HG03196 (cell line): Measurements from ENCODE around the gene OR56B1.
A peak's percentile ranks its signal among the peaks of the same experiment; 100 is the strongest.
"Not testable (repeated sequence)": the region's sequence is repeated elsewhere in the genome, so short reads cannot be mapped to it uniquely, and the experiment has no call there.

ENCODE experiments used
- ATAC-seq: cut with Tn5 transposase; IDR thresholded peaks from one replicate; pipeline ENCODE4 v1.9.1; 2021; ENCODE audit not compliant: unreplicated experiment

OR56B1 gene, protein sequence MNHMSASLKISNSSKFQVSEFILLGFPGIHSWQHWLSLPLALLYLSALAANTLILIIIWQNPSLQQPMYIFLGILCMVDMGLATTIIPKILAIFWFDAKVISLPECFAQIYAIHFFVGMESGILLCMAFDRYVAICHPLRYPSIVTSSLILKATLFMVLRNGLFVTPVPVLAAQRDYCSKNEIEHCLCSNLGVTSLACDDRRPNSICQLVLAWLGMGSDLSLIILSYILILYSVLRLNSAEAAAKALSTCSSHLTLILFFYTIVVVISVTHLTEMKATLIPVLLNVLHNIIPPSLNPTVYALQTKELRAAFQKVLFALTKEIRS

DNA sequence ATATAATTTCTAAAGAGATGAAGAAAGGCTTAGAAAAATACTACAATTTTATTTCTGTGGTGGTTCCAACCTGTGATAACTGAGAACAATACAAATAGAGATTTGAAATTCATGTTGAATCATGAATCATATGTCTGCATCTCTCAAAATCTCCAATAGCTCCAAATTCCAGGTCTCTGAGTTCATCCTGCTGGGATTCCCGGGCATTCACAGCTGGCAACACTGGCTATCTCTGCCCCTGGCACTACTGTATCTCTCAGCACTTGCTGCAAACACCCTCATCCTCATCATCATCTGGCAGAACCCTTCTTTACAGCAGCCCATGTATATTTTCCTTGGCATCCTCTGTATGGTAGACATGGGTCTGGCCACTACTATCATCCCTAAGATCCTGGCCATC is at the start of gene OR56B1:
TSS of gene OR56B1 (plus strand) at position 53 of the 400 bp plus-strand sequence. CDS start at position 122, 69 bp downstream.
- ATAC-seq = no peak

- ATAC-seq = no peak
Measured at GRCh38 chr11:5688482-5688881, 47.8 kb upstream of the OR56B1 start.

GRCh38 chr11:5689551-5689983 is 46.7 kb upstream of the OR56B1 start, which contains the start of gene TRIM22:
Gene TRIM22 (plus strand): TSS chr11:5689790. CDS start chr11:5696233, 6,443 bp downstream.
- peak; percentile 77 for ATAC-seq

DNA sequence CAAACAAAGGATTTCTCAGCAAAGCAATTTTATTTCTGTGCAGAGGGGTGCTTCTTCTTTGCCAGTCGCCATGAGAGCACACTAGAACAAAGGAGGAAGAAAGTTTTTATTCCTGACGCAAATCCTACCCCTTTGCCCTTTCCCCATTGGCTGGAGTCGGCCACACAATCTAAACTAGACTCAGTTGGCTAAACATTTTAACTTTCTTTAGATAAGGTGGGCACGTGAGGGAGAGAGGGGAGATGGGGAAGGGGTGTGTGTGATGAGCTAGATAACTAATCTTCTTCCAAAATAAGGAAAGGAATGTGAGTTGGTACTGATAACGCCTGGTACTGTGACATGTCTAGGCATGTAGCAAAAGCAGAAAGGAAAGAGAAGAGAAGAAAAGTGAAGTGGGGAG is 46.0 kb upstream of the OR56B1 start:
- ATAC-seq = no peak

- ATAC-seq = no peak
Measured at GRCh38 chr11:5690736-5691135, 45.5 kb upstream of the OR56B1 start.

DNA sequence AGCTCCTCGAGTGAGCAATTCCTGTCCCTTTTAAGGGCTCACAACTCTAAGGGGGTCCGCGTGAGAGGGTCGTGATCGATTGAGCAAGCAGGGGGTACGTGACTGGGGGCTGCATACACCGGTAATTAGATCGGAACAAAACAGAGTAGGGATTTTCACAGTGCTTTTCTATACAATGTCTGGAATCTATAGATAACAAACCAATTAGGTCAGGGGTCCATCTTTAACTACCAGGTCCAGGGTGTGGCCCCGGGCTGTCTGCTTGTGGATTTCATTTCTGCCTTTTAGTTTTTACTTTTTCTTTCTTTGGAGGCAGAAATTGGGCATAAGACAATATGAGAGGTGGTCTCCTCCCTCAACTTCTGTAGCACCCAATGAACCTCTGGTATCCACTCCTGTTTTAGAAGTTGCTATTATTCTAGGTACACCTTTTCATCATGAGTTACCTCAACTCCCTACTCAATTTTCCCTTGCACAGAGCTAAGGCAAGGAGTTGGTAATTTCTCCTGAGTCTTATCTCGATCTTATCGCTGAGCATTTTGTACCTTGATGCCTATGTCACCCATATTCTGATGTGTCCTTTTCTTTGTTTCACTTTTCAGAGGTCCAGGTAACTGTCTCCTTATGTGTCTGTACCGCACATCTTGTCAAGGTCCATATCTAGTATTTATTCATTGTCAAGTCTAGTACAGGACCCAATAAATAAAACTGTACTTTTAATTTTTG is 44.8 kb upstream of the OR56B1 start:
- not testable (repeated sequence) for ATAC-seq

GRCh38 chr11:5691964-5692361 is 44.3 kb upstream of the OR56B1 start:
- ATAC-seq = no peak

- no peak for ATAC-seq
Measured at GRCh38 chr11:5694642-5695041, 41.6 kb upstream of the OR56B1 start.

DNA sequence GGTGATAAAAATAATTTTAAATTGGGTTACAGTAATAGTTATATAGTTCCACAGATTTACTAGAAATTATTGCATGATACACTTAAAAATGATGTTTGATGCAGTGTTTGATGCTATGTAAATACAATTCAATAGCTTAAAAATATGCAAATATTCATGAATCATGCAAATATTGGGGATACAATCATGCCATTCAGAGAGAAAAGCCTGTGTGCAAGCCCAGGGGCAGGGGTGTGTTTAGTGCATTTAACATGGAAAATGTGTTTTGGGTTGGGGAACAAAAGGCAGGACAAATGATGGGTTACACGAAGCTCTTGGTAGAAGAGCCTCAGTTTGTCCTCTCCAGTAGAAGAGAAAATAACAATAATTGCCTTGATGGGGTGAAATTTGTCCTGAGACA is 40.7 kb upstream of the OR56B1 start:
- ATAC-seq = no peak

GRCh38 chr11:5696210-5696609 is 40.0 kb upstream of the OR56B1 start:
- no peak for ATAC-seq

DNA sequence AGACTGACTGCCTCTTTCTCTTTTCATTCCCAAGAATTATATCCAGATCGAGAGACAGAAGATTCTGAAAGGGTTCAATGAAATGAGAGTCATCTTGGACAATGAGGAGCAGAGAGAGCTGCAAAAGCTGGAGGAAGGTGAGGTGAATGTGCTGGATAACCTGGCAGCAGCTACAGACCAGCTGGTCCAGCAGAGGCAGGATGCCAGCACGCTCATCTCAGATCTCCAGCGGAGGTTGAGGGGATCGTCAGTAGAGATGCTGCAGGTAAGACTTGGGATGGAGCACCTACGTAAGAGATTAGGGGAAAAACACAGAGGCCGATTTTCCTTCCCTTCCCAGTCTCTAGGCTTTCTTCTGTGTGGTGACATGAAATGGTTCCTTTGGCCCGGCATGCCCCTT is 38.0 kb upstream of the OR56B1 start:
- ATAC-seq = no peak

GRCh38 chr11:5700421-5701054 is 35.7 kb upstream of the OR56B1 start:
- ATAC-seq = no peak

DNA sequence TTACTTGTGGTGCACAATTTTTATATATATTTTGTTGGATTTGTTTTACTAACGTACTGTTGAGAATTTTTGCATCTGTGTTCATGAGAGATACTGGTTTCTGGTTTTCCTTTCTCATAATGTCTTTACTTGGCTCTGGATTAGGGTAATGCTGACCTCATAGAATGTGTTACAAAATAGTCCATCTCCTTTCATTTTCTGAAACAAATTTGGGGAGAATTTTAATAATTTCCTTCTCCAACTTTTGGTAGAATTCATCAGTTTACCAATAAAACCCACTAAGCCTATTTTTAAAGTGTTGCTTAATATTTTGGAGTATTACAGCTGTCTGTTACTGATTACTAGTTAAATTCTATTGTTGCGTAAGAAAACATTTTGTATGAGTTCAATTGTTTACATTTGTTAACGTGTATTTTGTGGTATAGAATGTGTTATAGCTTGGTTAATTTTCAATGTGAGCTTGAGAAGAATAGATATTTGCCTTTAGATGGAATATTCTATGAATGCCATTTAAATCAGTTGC is 35.1 kb upstream of the OR56B1 start:
- no peak for ATAC-seq

- ATAC-seq = peak; percentile 69
Measured at GRCh38 chr11:5703741-5704536, 32.3 kb upstream of the OR56B1 start.

GRCh38 chr11:5705688-5706087 is 30.6 kb upstream of the OR56B1 start:
- no peak for ATAC-seq

DNA sequence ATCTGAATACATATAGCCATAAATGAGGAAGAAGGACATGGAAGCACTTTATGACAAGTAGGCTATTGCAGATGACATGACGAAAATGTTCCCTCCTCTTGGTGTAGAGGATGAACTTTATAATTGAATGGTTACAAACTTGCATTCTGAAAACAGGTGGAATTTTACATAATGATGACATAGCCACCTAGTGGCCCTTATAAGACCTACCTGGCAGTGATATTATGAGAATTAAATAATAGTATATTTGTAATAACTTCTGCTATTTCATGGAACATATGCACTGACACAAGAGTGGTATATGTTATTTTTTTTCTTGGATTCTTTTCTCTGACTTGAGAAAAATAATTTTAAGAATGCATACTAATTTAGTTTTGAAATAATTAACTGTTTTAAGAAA is 23.7 kb upstream of the OR56B1 start:
- ATAC-seq = peak; percentile 55

GRCh38 chr11:5713695-5714094 is 22.6 kb upstream of the OR56B1 start:
- ATAC-seq = no peak

GRCh38 chr11:5716518-5716917 is 19.7 kb upstream of the OR56B1 start:
- not testable (repeated sequence) for ATAC-seq

DNA sequence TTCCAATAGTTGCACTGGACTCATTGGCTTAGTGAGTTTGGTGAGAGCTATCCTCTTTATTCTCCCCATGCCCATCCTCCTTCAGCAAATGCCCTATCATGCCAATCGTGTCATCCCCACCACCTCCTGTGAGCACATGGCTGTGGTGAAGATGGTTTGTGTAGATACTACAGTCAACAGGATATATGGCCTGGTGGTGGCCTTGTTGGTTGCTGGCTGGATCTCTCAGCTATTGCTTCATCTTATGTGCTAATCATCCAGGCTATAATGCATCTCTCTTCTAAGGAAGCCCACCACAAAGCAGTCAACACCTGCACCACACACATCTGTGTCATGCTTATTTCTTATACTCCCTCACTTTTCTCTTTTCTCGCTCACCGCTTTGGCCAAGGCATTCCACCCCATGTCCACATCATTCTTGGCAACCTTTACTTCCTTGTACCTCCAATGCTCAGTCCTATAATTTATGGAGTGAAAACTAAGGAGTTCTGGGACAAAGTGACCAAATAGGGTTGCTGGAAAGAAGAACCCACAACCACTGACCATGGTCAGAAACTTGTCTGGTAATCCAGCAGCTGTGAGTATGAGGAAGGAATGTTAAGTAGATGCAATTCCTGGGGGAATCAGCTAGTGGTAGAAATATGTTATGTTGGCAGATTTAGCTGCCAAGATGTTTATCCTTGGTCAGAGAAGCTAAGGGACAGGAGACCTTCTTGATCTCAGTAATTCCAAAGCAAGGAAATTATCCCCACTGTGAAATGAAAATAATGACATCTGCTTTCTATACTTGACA is 16.3 kb upstream of the OR56B1 start:
- ATAC-seq = no peak

DNA sequence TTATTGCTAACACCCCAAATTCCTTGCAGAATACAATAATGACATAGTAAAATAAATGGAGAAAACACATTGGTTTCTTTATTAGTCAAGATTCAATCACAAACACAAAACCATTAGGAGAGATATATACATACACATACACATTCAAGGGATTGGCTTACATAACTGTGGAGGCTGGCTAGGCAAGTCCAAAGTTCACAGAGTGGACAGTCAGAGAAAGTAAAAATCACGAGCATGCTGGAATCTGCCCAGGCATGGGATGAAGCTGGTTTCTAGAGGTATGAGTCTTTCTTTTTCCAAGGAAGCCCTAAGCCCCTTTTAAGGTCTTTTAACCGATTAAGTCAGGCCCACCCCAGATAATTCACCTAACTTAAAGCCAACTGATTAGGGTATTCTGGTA is 13.6 kb upstream of the OR56B1 start:
- no peak for ATAC-seq
